Measurements from ENCODE around the gene MYO1D. TPM values are rescaled to one million over a fixed set of nuclear protein-coding genes. Genes with fewer than 3 reads are reported as not detected.
"Not testable (repeated sequence)": the region's sequence is repeated elsewhere in the genome, so short reads cannot be mapped to it uniquely, and the experiment has no call there.

Gene MYO1D
- total RNA-seq, 1 experiment from 2014 or later, result 29.9 TPM

DNA sequence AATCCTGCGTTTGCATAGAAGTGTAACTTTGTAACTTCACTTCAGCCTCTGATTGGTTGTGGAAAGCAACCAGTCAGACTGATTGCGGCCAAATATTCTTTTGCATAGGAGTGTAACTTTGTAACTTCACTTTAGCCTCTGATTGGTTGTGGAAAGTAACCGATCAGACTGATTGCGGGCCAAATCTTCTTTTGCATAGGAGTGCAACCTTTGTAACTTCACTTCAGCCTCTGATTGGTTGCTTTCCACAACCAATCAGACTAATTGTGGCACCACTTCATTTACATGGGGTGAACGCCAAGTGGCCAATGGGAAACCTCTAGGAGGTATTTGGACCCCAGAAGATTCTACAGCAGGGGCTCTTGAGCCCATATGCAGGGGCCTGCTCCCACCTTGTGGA lies 49.3 kb upstream of the MYO1D start:
- ATAC-seq (no peak), DNase-seq (ENCODE audit: low spot score) (no peak)
- Mint-ChIP-seq H3K36me3 (peaks cover 5% of the 10 kb centered on the region), H3K9me3 (peaks cover 14% of the 10 kb centered on the region), H3K4me1 (peaks cover 12% of the 10 kb centered on the region), H3K27me3 (ENCODE audit: low read depth) (peaks cover 5% of the 10 kb centered on the region; the same call in 1 of the 2 replicates), H3K27ac (no peak overlapping the region), H3K4me3 (no peak overlapping the region)
- ChIA-PET POLR2A (no interaction called here), CTCF (no interaction called here)
- TF ChIP-seq, protein P1, sequence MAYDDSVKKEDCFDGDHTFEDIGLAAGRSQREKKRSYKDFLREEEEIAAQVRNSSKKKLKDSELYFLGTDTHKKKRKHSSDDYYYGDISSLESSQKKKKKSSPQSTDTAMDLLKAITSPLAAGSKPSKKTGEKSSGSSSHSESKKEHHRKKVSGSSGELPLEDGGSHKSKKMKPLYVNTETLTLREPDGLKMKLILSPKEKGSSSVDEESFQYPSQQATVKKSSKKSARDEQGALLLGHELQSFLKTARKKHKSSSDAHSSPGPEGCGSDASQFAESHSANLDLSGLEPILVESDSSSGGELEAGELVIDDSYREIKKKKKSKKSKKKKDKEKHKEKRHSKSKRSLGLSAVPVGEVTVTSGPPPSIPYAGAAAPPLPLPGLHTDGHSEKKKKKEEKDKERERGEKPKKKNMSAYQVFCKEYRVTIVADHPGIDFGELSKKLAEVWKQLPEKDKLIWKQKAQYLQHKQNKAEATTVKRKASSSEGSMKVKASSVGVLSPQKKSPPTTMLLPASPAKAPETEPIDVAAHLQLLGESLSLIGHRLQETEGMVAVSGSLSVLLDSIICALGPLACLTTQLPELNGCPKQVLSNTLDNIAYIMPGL (CRISPR knock-in tag; IDR thresholded peaks at IDR 0.05), result no peak
- TF ChIP-seq, protein P2, sequence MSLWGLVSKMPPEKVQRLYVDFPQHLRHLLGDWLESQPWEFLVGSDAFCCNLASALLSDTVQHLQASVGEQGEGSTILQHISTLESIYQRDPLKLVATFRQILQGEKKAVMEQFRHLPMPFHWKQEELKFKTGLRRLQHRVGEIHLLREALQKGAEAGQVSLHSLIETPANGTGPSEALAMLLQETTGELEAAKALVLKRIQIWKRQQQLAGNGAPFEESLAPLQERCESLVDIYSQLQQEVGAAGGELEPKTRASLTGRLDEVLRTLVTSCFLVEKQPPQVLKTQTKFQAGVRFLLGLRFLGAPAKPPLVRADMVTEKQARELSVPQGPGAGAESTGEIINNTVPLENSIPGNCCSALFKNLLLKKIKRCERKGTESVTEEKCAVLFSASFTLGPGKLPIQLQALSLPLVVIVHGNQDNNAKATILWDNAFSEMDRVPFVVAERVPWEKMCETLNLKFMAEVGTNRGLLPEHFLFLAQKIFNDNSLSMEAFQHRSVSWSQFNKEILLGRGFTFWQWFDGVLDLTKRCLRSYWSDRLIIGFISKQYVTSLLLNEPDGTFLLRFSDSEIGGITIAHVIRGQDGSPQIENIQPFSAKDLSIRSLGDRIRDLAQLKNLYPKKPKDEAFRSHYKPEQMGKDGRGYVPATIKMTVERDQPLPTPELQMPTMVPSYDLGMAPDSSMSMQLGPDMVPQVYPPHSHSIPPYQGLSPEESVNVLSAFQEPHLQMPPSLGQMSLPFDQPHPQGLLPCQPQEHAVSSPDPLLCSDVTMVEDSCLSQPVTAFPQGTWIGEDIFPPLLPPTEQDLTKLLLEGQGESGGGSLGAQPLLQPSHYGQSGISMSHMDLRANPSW (CRISPR knock-in tag; conservative IDR thresholded peaks at IDR 0.05; ENCODE audit: low read depth), result no peak
- TF ChIP-seq GTF2I (CRISPR knock-in tag; conservative IDR thresholded peaks at IDR 0.05) (no peak), TEAD4 (CRISPR knock-in tag; IDR thresholded peaks at IDR 0.05) (no peak), FOXK1 (CRISPR knock-in tag; IDR thresholded peaks at IDR 0.05) (no peak), ZNF232 (CRISPR knock-in tag; IDR thresholded peaks at IDR 0.05) (no peak), NFE2L1 (CRISPR knock-in tag; IDR thresholded peaks at IDR 0.05) (no peak), CREB1 (CRISPR knock-in tag; IDR thresholded peaks at IDR 0.05) (no peak), SP1 (CRISPR knock-in tag; conservative IDR thresholded peaks at IDR 0.05) (no peak), ETV6 (CRISPR knock-in tag; IDR thresholded peaks at IDR 0.05) (no peak), JUN (CRISPR knock-in tag; IDR thresholded peaks at IDR 0.05) (no peak)
- TF ChIP-seq, protein P3, sequence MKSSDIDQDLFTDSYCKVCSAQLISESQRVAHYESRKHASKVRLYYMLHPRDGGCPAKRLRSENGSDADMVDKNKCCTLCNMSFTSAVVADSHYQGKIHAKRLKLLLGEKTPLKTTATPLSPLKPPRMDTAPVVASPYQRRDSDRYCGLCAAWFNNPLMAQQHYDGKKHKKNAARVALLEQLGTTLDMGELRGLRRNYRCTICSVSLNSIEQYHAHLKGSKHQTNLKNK (CRISPR knock-in tag; IDR thresholded peaks at IDR 0.05), result no peak
- TF ChIP-seq, protein P4, sequence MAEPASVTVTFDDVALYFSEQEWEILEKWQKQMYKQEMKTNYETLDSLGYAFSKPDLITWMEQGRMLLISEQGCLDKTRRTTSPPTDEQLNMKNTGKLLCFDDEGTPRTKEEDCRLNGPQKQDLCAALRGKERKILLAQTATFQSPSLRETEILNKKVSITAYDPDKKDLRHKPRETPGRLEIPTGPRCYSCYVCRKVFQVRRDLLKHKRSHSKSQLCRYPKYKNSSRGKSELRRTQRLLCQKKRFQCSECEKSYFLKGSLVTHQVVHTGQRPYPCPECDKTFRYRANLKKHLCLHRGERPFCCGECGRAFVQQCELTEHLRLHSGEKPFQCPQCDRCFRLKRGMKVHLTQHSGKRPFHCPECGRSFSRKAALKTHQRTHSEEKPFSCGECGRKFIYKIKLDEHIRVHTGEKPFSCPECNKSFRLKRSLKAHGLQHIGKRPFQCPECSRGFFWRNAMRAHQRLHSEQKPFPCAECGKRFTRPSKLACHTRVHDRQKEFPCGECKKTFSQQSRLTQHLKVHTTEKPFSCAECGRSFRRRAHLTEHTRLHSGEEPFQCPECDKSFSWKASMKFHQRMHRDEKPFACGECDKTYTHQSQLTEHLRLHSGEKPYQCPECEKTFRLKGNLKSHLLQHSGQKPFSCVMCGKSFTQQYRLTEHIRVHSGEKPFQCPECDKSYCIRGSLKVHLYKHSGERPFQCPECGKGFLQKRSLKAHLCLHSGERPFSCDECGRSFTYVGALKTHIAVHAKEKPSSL (CRISPR knock-in tag; conservative IDR thresholded peaks at IDR 0.05), result no peak
- TF ChIP-seq, protein P5, sequence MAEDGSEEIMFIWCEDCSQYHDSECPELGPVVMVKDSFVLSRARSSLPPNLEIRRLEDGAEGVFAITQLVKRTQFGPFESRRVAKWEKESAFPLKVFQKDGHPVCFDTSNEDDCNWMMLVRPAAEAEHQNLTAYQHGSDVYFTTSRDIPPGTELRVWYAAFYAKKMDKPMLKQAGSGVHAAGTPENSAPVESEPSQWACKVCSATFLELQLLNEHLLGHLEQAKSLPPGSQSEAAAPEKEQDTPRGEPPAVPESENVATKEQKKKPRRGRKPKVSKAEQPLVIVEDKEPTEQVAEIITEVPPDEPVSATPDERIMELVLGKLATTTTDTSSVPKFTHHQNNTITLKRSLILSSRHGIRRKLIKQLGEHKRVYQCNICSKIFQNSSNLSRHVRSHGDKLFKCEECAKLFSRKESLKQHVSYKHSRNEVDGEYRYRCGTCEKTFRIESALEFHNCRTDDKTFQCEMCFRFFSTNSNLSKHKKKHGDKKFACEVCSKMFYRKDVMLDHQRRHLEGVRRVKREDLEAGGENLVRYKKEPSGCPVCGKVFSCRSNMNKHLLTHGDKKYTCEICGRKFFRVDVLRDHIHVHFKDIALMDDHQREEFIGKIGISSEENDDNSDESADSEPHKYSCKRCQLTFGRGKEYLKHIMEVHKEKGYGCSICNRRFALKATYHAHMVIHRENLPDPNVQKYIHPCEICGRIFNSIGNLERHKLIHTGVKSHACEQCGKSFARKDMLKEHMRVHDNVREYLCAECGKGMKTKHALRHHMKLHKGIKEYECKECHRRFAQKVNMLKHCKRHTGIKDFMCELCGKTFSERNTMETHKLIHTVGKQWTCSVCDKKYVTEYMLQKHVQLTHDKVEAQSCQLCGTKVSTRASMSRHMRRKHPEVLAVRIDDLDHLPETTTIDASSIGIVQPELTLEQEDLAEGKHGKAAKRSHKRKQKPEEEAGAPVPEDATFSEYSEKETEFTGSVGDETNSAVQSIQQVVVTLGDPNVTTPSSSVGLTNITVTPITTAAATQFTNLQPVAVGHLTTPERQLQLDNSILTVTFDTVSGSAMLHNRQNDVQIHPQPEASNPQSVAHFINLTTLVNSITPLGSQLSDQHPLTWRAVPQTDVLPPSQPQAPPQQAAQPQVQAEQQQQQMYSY (CRISPR knock-in tag; IDR thresholded peaks at IDR 0.05), result no peak
- TF ChIP-seq, protein P6, sequence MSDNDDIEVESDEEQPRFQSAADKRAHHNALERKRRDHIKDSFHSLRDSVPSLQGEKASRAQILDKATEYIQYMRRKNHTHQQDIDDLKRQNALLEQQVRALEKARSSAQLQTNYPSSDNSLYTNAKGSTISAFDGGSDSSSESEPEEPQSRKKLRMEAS (CRISPR knock-in tag; IDR thresholded peaks at IDR 0.05), result no peak
- TF ChIP-seq, protein P7, sequence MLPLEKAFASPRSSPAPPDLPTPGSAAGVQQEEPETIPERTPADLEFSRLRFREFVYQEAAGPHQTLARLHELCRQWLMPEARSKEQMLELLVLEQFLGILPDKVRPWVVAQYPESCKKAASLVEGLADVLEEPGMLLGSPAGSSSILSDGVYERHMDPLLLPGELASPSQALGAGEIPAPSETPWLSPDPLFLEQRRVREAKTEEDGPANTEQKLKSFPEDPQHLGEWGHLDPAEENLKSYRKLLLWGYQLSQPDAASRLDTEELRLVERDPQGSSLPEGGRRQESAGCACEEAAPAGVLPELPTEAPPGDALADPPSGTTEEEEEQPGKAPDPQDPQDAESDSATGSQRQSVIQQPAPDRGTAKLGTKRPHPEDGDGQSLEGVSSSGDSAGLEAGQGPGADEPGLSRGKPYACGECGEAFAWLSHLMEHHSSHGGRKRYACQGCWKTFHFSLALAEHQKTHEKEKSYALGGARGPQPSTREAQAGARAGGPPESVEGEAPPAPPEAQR (CRISPR knock-in tag; IDR thresholded peaks at IDR 0.05), result no peak
- TF ChIP-seq, protein P8, sequence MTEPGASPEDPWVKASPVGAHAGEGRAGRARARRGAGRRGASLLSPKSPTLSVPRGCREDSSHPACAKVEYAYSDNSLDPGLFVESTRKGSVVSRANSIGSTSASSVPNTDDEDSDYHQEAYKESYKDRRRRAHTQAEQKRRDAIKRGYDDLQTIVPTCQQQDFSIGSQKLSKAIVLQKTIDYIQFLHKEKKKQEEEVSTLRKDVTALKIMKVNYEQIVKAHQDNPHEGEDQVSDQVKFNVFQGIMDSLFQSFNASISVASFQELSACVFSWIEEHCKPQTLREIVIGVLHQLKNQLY (CRISPR knock-in tag; IDR thresholded peaks at IDR 0.05), result no peak
- TF ChIP-seq, protein P9, sequence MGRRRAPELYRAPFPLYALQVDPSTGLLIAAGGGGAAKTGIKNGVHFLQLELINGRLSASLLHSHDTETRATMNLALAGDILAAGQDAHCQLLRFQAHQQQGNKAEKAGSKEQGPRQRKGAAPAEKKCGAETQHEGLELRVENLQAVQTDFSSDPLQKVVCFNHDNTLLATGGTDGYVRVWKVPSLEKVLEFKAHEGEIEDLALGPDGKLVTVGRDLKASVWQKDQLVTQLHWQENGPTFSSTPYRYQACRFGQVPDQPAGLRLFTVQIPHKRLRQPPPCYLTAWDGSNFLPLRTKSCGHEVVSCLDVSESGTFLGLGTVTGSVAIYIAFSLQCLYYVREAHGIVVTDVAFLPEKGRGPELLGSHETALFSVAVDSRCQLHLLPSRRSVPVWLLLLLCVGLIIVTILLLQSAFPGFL (CRISPR knock-in tag; IDR thresholded peaks at IDR 0.05; ENCODE audit: borderline replicate concordance), result no peak
- TF ChIP-seq, protein P10, sequence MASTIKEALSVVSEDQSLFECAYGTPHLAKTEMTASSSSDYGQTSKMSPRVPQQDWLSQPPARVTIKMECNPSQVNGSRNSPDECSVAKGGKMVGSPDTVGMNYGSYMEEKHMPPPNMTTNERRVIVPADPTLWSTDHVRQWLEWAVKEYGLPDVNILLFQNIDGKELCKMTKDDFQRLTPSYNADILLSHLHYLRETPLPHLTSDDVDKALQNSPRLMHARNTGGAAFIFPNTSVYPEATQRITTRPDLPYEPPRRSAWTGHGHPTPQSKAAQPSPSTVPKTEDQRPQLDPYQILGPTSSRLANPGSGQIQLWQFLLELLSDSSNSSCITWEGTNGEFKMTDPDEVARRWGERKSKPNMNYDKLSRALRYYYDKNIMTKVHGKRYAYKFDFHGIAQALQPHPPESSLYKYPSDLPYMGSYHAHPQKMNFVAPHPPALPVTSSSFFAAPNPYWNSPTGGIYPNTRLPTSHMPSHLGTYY (CRISPR knock-in tag; IDR thresholded peaks at IDR 0.05), result no peak

DNA sequence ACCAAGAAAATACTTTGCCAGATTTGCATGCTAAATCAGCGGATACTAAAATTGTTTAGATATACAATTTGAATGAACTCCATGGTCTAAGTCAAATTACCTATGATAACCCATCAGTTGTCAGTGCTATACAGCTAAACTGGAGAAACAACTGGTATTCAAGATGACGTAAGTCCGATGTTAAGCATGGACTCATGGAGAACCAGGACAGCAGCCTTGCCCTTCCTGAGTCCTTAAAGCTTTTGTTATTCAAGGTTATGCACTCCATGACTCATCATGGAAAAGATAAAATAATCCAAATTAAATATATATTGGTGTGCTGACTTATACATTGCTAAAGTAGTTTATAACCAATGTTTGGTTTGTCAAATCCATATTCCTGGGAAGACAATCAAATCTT lies 47.0 kb upstream of the MYO1D start:
- POLR2A ChIA-PET; H3K4me3 Mint-ChIP-seq; H3K27me3 Mint-ChIP-seq (ENCODE audit: low read depth); H3K36me3 Mint-ChIP-seq; H3K27ac Mint-ChIP-seq; CTCF ChIA-PET; DNase-seq (ENCODE audit: low spot score); ATAC-seq; H3K4me1 Mint-ChIP-seq: not testable (repeated sequence)
- peaks cover 19% of the 10 kb centered on the region for H3K9me3 Mint-ChIP-seq
